ENCODE results near the gene RAD52.

The RAD52 gene

DNA sequence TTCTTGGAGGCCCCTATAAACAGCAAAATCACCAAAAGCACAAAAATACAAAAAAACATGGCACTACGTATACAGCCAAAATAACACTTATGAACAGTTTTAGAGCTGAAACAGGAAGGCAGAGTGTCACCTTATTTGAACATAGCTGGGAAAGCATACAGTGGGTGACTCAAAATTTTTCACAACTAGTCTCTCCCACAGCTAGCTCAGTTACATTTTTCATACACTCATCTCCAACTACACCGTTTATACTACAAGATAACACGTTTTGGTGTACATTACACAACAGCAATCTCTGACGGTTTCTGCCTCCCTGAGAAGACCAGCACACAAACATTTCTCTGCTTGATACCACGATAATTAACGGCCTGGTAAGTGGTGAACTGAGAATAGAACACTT is 2.9 kb downstream of the RAD52 start:
- H3K27ac ChIP-seq (ENCODE audit: low read length): no peak overlapping the region
- no peaks in the 10 kb centered on the region for H3K27me3 ChIP-seq (ENCODE audit: low read depth, low read length)
- H3K36me3 ChIP-seq (replicated peaks; ENCODE audit: low read depth, low read length): peaks cover 4% of the 10 kb centered on the region
- no peaks in the 10 kb centered on the region for H3K9me3 ChIP-seq (ENCODE audit: insufficient read depth, low read length)
- peaks cover 47% of the 10 kb centered on the region for H3K79me2 ChIP-seq (ENCODE audit: low read length)
- no peak overlapping the region for H3K4me3 ChIP-seq (ENCODE audit: low read length)
- peaks cover 9% of the 10 kb centered on the region for H3K4me1 ChIP-seq (ENCODE audit: low read length)
- TF ChIP-seq EZH2phosphoT487 (IDR thresholded peaks at IDR 0.05; ENCODE audit: low read depth): no peak
- no peak overlapping the region for H3K4me2 ChIP-seq (ENCODE audit: low read length)
- H4K20me1 ChIP-seq (ENCODE audit: insufficient read depth, low read length): no peaks in the 10 kb centered on the region
- no peak overlapping the region for H2AFZ ChIP-seq (ENCODE audit: low read depth, low read length)
- H3K9ac ChIP-seq (ENCODE audit: low read length): no peak overlapping the region

DNA sequence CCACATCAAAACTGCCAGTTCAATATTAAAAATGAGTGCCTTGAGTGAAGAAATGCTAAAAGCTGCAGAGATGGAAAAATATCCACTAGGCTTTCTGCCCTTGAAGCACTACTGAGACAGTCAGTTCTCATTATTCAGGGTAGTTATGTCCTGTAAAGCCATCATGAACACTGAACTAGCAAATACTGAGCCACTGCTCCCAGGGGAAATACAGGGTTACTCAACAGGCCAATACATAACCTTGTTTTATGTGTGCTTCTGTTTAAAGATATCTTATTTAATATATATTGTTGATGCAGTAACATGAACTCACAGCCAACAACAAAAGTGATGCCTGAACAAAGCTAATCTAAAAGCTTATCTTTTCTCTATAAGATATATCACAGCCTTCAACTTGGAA is 3.3 kb downstream of the RAD52 start:
- no peak overlapping the region for H3K9ac ChIP-seq (ENCODE audit: low read length)
- peaks cover 9% of the 10 kb centered on the region for H3K4me1 ChIP-seq (ENCODE audit: low read length)
- no peak overlapping the region for H3K4me2 ChIP-seq (ENCODE audit: low read length)
- no peak overlapping the region for H3K4me3 ChIP-seq (ENCODE audit: low read length)
- peaks cover 47% of the 10 kb centered on the region for H3K79me2 ChIP-seq (ENCODE audit: low read length)
- H3K27ac ChIP-seq (ENCODE audit: low read length): no peak overlapping the region
- no peak for TF ChIP-seq EZH2phosphoT487 (IDR thresholded peaks at IDR 0.05; ENCODE audit: low read depth)
- TF ChIP-seq, protein P1, sequence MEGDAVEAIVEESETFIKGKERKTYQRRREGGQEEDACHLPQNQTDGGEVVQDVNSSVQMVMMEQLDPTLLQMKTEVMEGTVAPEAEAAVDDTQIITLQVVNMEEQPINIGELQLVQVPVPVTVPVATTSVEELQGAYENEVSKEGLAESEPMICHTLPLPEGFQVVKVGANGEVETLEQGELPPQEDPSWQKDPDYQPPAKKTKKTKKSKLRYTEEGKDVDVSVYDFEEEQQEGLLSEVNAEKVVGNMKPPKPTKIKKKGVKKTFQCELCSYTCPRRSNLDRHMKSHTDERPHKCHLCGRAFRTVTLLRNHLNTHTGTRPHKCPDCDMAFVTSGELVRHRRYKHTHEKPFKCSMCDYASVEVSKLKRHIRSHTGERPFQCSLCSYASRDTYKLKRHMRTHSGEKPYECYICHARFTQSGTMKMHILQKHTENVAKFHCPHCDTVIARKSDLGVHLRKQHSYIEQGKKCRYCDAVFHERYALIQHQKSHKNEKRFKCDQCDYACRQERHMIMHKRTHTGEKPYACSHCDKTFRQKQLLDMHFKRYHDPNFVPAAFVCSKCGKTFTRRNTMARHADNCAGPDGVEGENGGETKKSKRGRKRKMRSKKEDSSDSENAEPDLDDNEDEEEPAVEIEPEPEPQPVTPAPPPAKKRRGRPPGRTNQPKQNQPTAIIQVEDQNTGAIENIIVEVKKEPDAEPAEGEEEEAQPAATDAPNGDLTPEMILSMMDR (IDR thresholded peaks at IDR 0.05; ENCODE audit: low read depth, low read length): no peak
- no peak overlapping the region for H2AFZ ChIP-seq (ENCODE audit: low read depth, low read length)
- no peaks in the 10 kb centered on the region for H3K9me3 ChIP-seq (ENCODE audit: insufficient read depth, low read length)
- peaks cover 4% of the 10 kb centered on the region for H3K36me3 ChIP-seq (replicated peaks; ENCODE audit: low read depth, low read length)
- H4K20me1 ChIP-seq (ENCODE audit: insufficient read depth, low read length): no peaks in the 10 kb centered on the region
- no peaks in the 10 kb centered on the region for H3K27me3 ChIP-seq (ENCODE audit: low read depth, low read length)

DNA sequence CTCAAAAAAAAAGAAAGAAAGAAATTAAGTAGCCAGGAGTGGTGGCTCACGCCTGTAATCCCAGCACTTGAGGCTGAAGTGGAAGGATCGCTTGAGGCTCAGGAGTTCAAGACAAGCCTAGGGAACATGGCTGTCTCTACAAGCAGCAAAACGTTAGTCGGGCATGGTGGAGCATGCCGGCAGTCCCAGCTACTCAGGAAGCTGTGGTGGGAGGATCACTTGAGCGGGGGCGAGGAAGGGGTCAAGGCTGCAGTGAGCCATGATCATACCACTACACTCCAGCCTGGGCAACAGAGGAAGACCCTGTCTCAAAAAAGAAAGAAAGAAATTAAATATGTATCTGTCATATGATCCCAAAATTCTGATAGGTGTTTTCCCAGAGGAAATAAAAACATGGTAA is 5.3 kb downstream of the RAD52 start:
- no peak overlapping the region for H3K9ac ChIP-seq (ENCODE audit: low read length)
- no peak for TF ChIP-seq EZH2phosphoT487 (IDR thresholded peaks at IDR 0.05; ENCODE audit: low read depth)
- TF ChIP-seq, protein P1 (IDR thresholded peaks at IDR 0.05; ENCODE audit: low read depth, low read length): no peak
- peaks cover 47% of the 10 kb centered on the region for H3K79me2 ChIP-seq (ENCODE audit: low read length)
- H2AFZ ChIP-seq (ENCODE audit: low read depth, low read length): no peak overlapping the region
- H3K27me3 ChIP-seq (ENCODE audit: low read depth, low read length): no peaks in the 10 kb centered on the region
- no peaks in the 10 kb centered on the region for H4K20me1 ChIP-seq (ENCODE audit: insufficient read depth, low read length)
- H3K36me3 ChIP-seq (replicated peaks; ENCODE audit: low read depth, low read length): peaks cover 4% of the 10 kb centered on the region
- peaks cover 9% of the 10 kb centered on the region for H3K4me1 ChIP-seq (ENCODE audit: low read length)
- no peaks in the 10 kb centered on the region for H3K9me3 ChIP-seq (ENCODE audit: insufficient read depth, low read length)
- no peak overlapping the region for H3K4me3 ChIP-seq (ENCODE audit: low read length)
- no peak overlapping the region for H3K4me2 ChIP-seq (ENCODE audit: low read length)
- no peak overlapping the region for H3K27ac ChIP-seq (ENCODE audit: low read length)

DNA sequence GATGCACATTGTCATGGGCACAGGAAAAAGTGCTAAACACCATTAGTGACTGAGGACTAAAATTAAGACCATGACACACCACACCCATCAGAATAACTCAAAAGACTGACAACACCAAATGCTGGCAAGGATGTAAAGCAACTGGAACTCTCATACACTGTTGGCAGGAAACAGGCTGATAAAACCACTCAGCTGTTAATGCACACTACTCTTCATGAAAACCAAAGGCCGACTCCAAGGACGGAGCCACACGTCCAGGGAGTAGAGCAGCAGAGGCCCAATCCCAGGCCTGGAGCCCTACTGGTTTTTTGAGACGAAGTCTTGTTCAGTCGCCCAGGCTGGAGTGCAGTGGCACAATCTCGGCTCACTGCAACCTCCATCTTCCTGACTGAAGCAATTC is 6.4 kb downstream of the RAD52 start:
- H3K4me1 ChIP-seq (ENCODE audit: low read length): peaks cover 4% of the 10 kb centered on the region; the same call in 1 of the 2 replicates
- H3K27me3 ChIP-seq (ENCODE audit: low read depth, low read length): no peaks in the 10 kb centered on the region
- peaks cover 45% of the 10 kb centered on the region for H3K79me2 ChIP-seq (ENCODE audit: low read length)
- peaks cover 9% of the 10 kb centered on the region for H3K36me3 ChIP-seq (replicated peaks; ENCODE audit: low read depth, low read length)
- H4K20me1 ChIP-seq (ENCODE audit: insufficient read depth, low read length): no peaks in the 10 kb centered on the region
- H3K9ac ChIP-seq (ENCODE audit: low read length): no peak overlapping the region
- no peak overlapping the region for H3K27ac ChIP-seq (ENCODE audit: low read length)
- no peak overlapping the region for H3K4me2 ChIP-seq (ENCODE audit: low read length)
- TF ChIP-seq, protein P1 (IDR thresholded peaks at IDR 0.05; ENCODE audit: low read depth, low read length): no peak
- no peak for TF ChIP-seq EZH2phosphoT487 (IDR thresholded peaks at IDR 0.05; ENCODE audit: low read depth)
- no peak overlapping the region for H2AFZ ChIP-seq (ENCODE audit: low read depth, low read length)
- H3K4me3 ChIP-seq (ENCODE audit: low read length): no peak overlapping the region
- H3K9me3 ChIP-seq (ENCODE audit: insufficient read depth, low read length): no peaks in the 10 kb centered on the region

DNA sequence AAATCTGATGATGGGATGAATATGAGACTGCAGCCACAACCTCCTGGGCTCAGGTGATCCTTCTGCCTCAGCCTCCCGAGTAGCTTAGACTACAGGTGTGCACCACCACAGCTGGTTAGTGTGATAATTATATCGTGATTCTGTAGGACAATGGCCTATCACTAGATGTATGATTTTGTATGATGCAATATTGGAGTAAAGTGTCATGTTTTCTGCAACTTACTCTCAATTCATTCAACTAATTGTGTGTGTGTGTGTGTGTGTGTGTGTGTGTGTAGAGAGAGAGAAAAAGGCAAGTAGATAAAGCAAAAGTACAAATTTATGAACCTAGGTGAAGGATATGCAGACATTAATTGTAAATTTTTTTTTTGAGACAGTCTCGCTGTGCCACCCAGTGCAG is 10.7 kb downstream of the RAD52 start:
- H3K4me1 ChIP-seq (ENCODE audit: low read length): no peaks in the 10 kb centered on the region
- no peaks in the 10 kb centered on the region for H4K20me1 ChIP-seq (ENCODE audit: insufficient read depth, low read length)
- no peaks in the 10 kb centered on the region for H3K9me3 ChIP-seq (ENCODE audit: insufficient read depth, low read length)
- H3K4me3 ChIP-seq (ENCODE audit: low read length): no peak overlapping the region
- no peaks in the 10 kb centered on the region for H3K27me3 ChIP-seq (ENCODE audit: low read depth, low read length)
- H3K27ac ChIP-seq (ENCODE audit: low read length): no peak overlapping the region
- H3K36me3 ChIP-seq (replicated peaks; ENCODE audit: low read depth, low read length): peaks cover 14% of the 10 kb centered on the region
- no peak overlapping the region for H3K9ac ChIP-seq (ENCODE audit: low read length)
- peaks cover 17% of the 10 kb centered on the region for H3K79me2 ChIP-seq (ENCODE audit: low read length)
- no peak for TF ChIP-seq EZH2phosphoT487 (IDR thresholded peaks at IDR 0.05; ENCODE audit: low read depth)
- TF ChIP-seq, protein P1 (IDR thresholded peaks at IDR 0.05; ENCODE audit: low read depth, low read length): no peak
- no peak overlapping the region for H3K4me2 ChIP-seq (ENCODE audit: low read length)
- no peak overlapping the region for H2AFZ ChIP-seq (ENCODE audit: low read depth, low read length)
